ENCODE results near the gene CDY2B.
"Not testable (repeated sequence)": the region's sequence is repeated elsewhere in the genome, so short reads cannot be mapped to it uniquely, and the experiment has no call there.

- TF ChIP-seq POLR2AphosphoS5 (IDR thresholded peaks at IDR 0.05; ENCODE audit: control insufficient read depth, insufficient read depth, low read depth, low read length); MAFK (IDR thresholded peaks at IDR 0.05; ENCODE audit: low read length); KAT2B (IDR thresholded peaks at IDR 0.05; ENCODE audit: low read depth, low read length); RAD21 (CRISPR knock-in tag; conservative IDR thresholded peaks at IDR 0.05 in 1 of 2, IDR thresholded peaks at IDR 0.05 in 1 of 2); POLR2A (conservative IDR thresholded peaks at IDR 0.05): not testable (repeated sequence)
- TF ChIP-seq, protein P1, sequence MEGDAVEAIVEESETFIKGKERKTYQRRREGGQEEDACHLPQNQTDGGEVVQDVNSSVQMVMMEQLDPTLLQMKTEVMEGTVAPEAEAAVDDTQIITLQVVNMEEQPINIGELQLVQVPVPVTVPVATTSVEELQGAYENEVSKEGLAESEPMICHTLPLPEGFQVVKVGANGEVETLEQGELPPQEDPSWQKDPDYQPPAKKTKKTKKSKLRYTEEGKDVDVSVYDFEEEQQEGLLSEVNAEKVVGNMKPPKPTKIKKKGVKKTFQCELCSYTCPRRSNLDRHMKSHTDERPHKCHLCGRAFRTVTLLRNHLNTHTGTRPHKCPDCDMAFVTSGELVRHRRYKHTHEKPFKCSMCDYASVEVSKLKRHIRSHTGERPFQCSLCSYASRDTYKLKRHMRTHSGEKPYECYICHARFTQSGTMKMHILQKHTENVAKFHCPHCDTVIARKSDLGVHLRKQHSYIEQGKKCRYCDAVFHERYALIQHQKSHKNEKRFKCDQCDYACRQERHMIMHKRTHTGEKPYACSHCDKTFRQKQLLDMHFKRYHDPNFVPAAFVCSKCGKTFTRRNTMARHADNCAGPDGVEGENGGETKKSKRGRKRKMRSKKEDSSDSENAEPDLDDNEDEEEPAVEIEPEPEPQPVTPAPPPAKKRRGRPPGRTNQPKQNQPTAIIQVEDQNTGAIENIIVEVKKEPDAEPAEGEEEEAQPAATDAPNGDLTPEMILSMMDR (IDR thresholded peaks at IDR 0.05 in 2 of 3, conservative IDR thresholded peaks at IDR 0.05 in 1 of 3; ENCODE audit: insufficient read depth in 2 of 3, low read depth in 1 of 3, low read length in 3 of 3): not testable (repeated sequence)
Observed at GRCh38 chrY:17881697-17882096, 1.7 kb upstream of the CDY2B start.

Measured in K562 (cell line).